HG02798 (cell line): ENCODE data around the gene APLN.

Source experiments
- ATAC-seq: cut with Tn5 transposase; IDR thresholded peaks from one replicate; pipeline ENCODE4 v1.9.1; 2021; ENCODE audit warnings: mild to moderate bottlenecking; ENCODE audit not compliant: unreplicated experiment, poor library complexity

Gene APLN

GRCh38 chrX:129608496-129608895, 46.3 kb downstream of the APLN start:
- ATAC-seq = no peak

- ATAC-seq = peak; percentile 33
Observed at GRCh38 chrX:129606918-129607317, 47.8 kb downstream of the APLN start.

- ATAC-seq = no peak
Observed at GRCh38 chrX:129600981-129601424, 53.8 kb downstream of the APLN start.

GRCh38 chrX:129599996-129600395, 54.8 kb downstream of the APLN start:
- ATAC-seq = no peak

- no peak for ATAC-seq
Observed at GRCh38 chrX:129599499-129599898, 55.3 kb downstream of the APLN start.

- ATAC-seq = no peak
Observed at GRCh38 chrX:129597905-129598304, 56.9 kb downstream of the APLN start.

- no peak for ATAC-seq
Observed at GRCh38 chrX:129596077-129596476, 58.7 kb downstream of the APLN start.
